T47D (cell line): ENCODE data around the gene SLC35E3.
"Not testable (repeated sequence)": the region's sequence is repeated elsewhere in the genome, so short reads cannot be mapped to it uniquely, and the experiment has no call there.

Experiments
- DNase-seq, 2 experiments: peaks; one replicate each; pipeline versions ENCODE4 v3.0.0 to v3.0.0-alpha.2; 2011 to 2012; ENCODE audit warnings: low read depth in 1 of 2, low spot score in 1 of 2
- JUND ChIP-seq: IDR thresholded peaks from 2 replicates; pipeline ENCODE4 v1.6.1; 2012; ENCODE audit warnings: low read depth
- in situ Hi-C: cut with HindIII; loops from 2 replicates; pipeline ENCODE4 v1.10.0; 2016; ENCODE audit warnings: low sequenced_read_pairs, low pct_unique_long_range_greater_than_20kb

Gene SLC35E3

GRCh38 chr12:68804657-68805591 is 58.9 kb downstream of the SLC35E3 start:
- DNase-seq, result peak in 1 of 2 experiments; percentile 89
- in situ Hi-C loops, result no loop called here
- TF ChIP-seq JUND, result no peak

- TF ChIP-seq JUND, result no peak
- in situ Hi-C loops, result no loop called here
Observed at GRCh38 chr12:68805592-68806120, 59.7 kb downstream of the SLC35E3 start.

GRCh38 chr12:68806488-68807237 is 60.7 kb downstream of the SLC35E3 start:
- DNase-seq, result no peak
- no peak for TF ChIP-seq JUND
- in situ Hi-C loops, result no loop called here

More at GRCh38 chr12:68805592-68806120, 59.7 kb downstream of the SLC35E3 start:
- peak in 1 of 2 experiments; percentile 44 for DNase-seq

- DNase-seq, in situ Hi-C loops: not testable (repeated sequence)
Observed at GRCh38 chr12:68807274-68807575, 61.2 kb downstream of the SLC35E3 start.

GRCh38 chr12:68807576-68808387 is 61.8 kb downstream of the SLC35E3 start, which contains the start of gene MDM2:
MDM2 (plus strand) TSS chr12:68808177; CDS start chr12:68808478, 301 bp downstream.
- no peak for TF ChIP-seq JUND
- DNase-seq, result peak; percentile 94 to 98

GRCh38 chr12:68808388-68809189 is 62.6 kb downstream of the SLC35E3 start:
- no peak for TF ChIP-seq JUND
- peak; percentile 77 to 98 for DNase-seq
- in situ Hi-C loops, result no loop called here

More at GRCh38 chr12:68807576-68808387, 61.8 kb downstream of the SLC35E3 start, which contains the start of gene MDM2:
- in situ Hi-C loops, result no loop called here

GRCh38 chr12:68809190-68810026 is 63.4 kb downstream of the SLC35E3 start:
- in situ Hi-C loops, result no loop called here
- DNase-seq, result no peak
- no peak for TF ChIP-seq JUND

GRCh38 chr12:68810027-68810389 is 64.0 kb downstream of the SLC35E3 start:
- DNase-seq, in situ Hi-C loops: not testable (repeated sequence)

GRCh38 chr12:68811573-68811972 is 65.6 kb downstream of the SLC35E3 start:
- in situ Hi-C loops, DNase-seq: not testable (repeated sequence)

GRCh38 chr12:68812553-68813241 is 66.7 kb downstream of the SLC35E3 start:
- no peak for DNase-seq
- TF ChIP-seq JUND, result no peak
- in situ Hi-C loops, result no loop called here
